ENCODE measurements around the gene MOB3A.

The MOB3A gene

DNA sequence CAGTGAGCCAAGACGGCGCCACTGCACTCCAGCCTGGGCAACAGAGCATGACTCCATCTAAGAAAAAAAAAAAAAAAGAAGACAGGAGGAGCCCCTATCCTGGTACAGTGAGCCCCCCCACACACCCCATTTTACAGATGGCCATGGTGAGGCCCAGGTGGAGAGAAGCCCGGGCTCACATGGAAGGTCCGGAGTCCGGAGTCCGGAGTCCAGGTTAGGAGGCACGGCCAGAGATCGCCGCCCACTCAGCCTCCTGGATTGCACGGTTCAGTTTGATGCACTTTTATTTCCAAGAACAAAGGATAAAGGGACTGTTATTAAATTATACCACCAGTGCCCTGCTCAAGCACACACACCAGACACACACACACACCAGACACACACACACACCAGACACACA, 69.4 kb downstream of the MOB3A start:
- Mint-ChIP-seq H3K9me3 (no peaks in the 10 kb centered on the region), H3K27me3 (no peaks in the 10 kb centered on the region), H3K4me1 (no peaks in the 10 kb centered on the region), H3K4me3 (no peak overlapping the region), H3K36me3 (ENCODE audit: insufficient read depth) (peaks cover 4% of the 10 kb centered on the region), H3K27ac (ENCODE audit: low read depth) (no peak overlapping the region)
- DNase-seq (ENCODE audit: low spot score in 2 of 2): no peak
- no peak for ATAC-seq (replicated peaks; ENCODE audit: extremely low read depth, poor library complexity, severe bottlenecking)

DNA sequence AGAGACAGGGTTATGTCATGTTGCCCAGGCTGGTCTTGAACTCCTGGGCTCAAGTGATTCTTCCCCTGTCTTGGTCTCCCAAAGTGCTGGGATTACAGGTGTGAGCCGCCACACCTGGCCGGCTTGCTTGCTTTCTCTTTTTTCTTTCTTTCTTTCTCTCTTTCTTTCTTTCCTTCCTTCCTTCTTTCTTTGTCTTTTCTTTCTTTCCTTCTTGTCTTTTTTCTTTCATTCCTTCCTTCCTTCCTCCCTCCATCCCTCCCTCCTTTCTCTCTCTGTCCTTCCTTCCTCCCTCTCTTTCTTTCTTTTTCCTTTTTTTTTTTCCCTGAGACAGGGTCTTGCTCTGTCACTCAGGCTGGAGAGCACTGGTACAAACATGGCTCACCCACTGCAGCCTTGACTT, 73.8 kb downstream of the MOB3A start:
- H3K36me3 Mint-ChIP-seq (ENCODE audit: insufficient read depth): peaks cover 4% of the 10 kb centered on the region
- H3K27me3 Mint-ChIP-seq: no peaks in the 10 kb centered on the region
- no peak overlapping the region for H3K4me3 Mint-ChIP-seq
- H3K9me3 Mint-ChIP-seq: no peaks in the 10 kb centered on the region
- DNase-seq (ENCODE audit: low spot score in 2 of 2): no peak
- no peak for ATAC-seq (replicated peaks; ENCODE audit: extremely low read depth, poor library complexity, severe bottlenecking)
- no peak overlapping the region for H3K27ac Mint-ChIP-seq (ENCODE audit: low read depth)
- H3K4me1 Mint-ChIP-seq: peaks cover 8% of the 10 kb centered on the region

DNA sequence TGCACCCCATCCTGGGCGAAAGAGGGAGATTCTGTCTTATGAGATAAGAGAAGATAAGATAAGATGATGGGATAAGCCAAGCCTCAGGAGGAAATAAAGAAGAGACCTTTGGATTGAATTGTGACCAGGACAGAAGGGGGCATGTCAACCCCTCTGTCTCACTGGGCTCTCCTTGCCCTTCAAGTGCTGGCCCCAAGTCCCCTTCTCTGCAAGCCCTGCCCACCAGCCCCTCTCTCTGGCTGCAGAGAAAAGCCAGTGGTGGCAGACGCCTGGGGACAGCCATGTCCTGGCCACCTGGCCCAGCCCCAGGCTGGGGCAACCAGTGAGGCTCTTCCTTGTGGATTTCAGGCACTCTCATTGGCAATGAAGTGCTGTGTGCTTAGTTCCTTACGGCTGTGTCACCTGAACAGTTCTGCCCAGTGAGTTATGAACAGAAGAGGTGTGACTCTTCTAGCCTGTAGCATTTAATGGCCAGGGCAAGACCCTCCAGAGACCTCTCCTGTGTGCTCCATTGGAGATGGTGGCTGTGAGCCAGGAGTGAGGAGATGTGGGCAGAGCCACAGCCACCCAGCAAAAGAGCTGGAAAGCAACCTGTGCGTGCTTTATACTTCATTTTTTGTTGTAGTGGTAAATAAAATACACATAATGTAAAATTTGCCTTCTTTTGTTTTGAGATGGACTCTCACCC, 74.5 kb downstream of the MOB3A start:
- Mint-ChIP-seq H3K4me1 (peaks cover 8% of the 10 kb centered on the region), H3K4me3 (no peak overlapping the region), H3K36me3 (ENCODE audit: insufficient read depth) (peaks cover 6% of the 10 kb centered on the region), H3K27me3 (no peaks in the 10 kb centered on the region), H3K9me3 (no peaks in the 10 kb centered on the region), H3K27ac (ENCODE audit: low read depth) (no peak overlapping the region)
- DNase-seq (ENCODE audit: low spot score in 2 of 2) (no peak), ATAC-seq (replicated peaks; ENCODE audit: extremely low read depth, poor library complexity, severe bottlenecking) (no peak)

Data from central memory CD8-positive, alpha-beta T cell (primary cell).